K562 (cell line): ENCODE results near the gene VWA1. TPM values are rescaled to one million over a fixed set of nuclear protein-coding genes. Genes with fewer than 3 reads are reported as not detected.
A peak's percentile ranks its signal among the peaks of the same experiment; 100 is the strongest.

Experiments
- BRF2 ChIP-seq: IDR thresholded peaks from 3 replicates; pipeline ENCODE4 v1.6.1; 2011; ENCODE audit warnings: borderline replicate concordance, mild to moderate bottlenecking; ENCODE audit not compliant: insufficient read length, insufficient read depth
- FOXK2 ChIP-seq, 2 experiments: fragments of 450-650 bp; IDR thresholded peaks in 1 of 2; conservative IDR thresholded peaks in 1 of 2; 2 replicates each; pipeline ENCODE4 v1.6.1; 2016; ENCODE audit warnings: low read depth in 2 of 2, mild to moderate bottlenecking in 1 of 2
- NRF1 ChIP-seq, 2 experiments: fragments of 450-650 bp; IDR thresholded peaks in 1 of 2; conservative IDR thresholded peaks in 1 of 2; 2 replicates each; pipeline ENCODE4 v1.6.1; 2014; ENCODE audit warnings: mild to moderate bottlenecking in 2 of 2
- THAP12 ChIP-seq: fragments of 250-450 bp; sonication (Bioruptor Pico); IDR thresholded peaks from 2 replicates; pipeline ENCODE4 v1.9.0; 2021; ENCODE audit warnings: mild to moderate bottlenecking, inconsistent platforms
- ZBTB26 ChIP-seq: fragments of 450-650 bp; formaldehyde crosslinking; IDR thresholded peaks from 2 replicates; pipeline ENCODE4 v1.4.0; 2022; ENCODE audit warnings: missing genetic modification characterization
- ZNF695 ChIP-seq: fragments of 450-650 bp; formaldehyde crosslinking; IDR thresholded peaks from 2 replicates; pipeline ENCODE4 v1.4.0; 2020; ENCODE audit warnings: mild to moderate bottlenecking, moderate library complexity
- ZZZ3 ChIP-seq: fragments of 450-650 bp; IDR thresholded peaks from 2 replicates; pipeline ENCODE4 v1.6.1; 2016; ENCODE audit warnings: antibody characterized with exemption, mild to moderate bottlenecking, moderate library complexity
- polyA plus RNA-seq, 8 experiments: library from polyadenylated mRNA; depleted of rRNA in 4 of 8; stranded (reverse) in 5 of 8; unstranded in 3 of 8; fragments of >200 nt; fragmentation: Nextera tagmentation in 2 of 8; fragmentation: Illumina TruSeq in 1 of 8; extraction: Ambion mirVana in 2 of 8; extraction: Trizol in 1 of 8; gene quantifications; 2 replicates each; pipeline versions ENCODE4 v1.2.1 to v1.2.3, GENCODE V29; 2011 to 2014; ENCODE audit warnings: inconsistent platforms in 1 of 8, missing spikeins in 1 of 8
- total RNA-seq, 7 experiments: library from RNA; depleted of rRNA in 6 of 7; stranded (reverse); fragments of >200 nt in 6 of 7; fragmentation: Illumina TruSeq in 2 of 7; extraction: Trizol in 2 of 7; gene quantifications; 2 replicates each; pipeline versions ENCODE4 v1.2.1 to v1.2.3, GENCODE V29; 2011 to 2021; ENCODE audit warnings: low replicate concordance in 1 of 7
- TF ChIP-seq, protein P1 (sequence below): fragments of 450-650 bp; IDR thresholded peaks from 2 replicates; pipeline ENCODE4 v1.6.1; 2017; ENCODE audit warnings: antibody characterized with exemption, mild to moderate bottlenecking
- TF ChIP-seq, protein P2 (sequence below), 2 experiments: IDR thresholded peaks; 2 replicates each; pipeline ENCODE4 v1.6.1; 2011; ENCODE audit warnings: borderline replicate concordance in 1 of 2, control low read depth in 1 of 2, low read depth in 1 of 2, low read length in 1 of 2, mild to moderate bottlenecking in 1 of 2, mixed read lengths in 1 of 2, moderate library complexity in 1 of 2; ENCODE audit not compliant: insufficient read depth in 1 of 2, insufficient read length in 1 of 2, poor library complexity in 1 of 2, severe bottlenecking in 1 of 2; ENCODE audit errors: extremely low read depth in 1 of 2
- TF ChIP-seq, protein P3 (sequence below), 2 experiments: fragments of 250-450 bp in 1 of 2; fragments of 450-650 bp in 1 of 2; sonication (Bioruptor Pico) in 1 of 2; IDR thresholded peaks; 2 replicates each; pipeline versions ENCODE4 v1.6.1 to v1.8.0; 2016 to 2021; ENCODE audit warnings: mild to moderate bottlenecking in 2 of 2, moderate library complexity in 2 of 2, missing compliant biosample characterization in 1 of 2, missing genetic modification characterization in 1 of 2

VWA1 gene
- total and polyA plus RNA-seq, 9 of the 15 experiments (the other 6 are each of a cell fraction or from before 2014, with no cell fraction given) = 0.01 to 6.4 (median 0.85) TPM

- TF ChIP-seq ZBTB26 (CRISPR knock-in tag) = 0 out of 2 replicates have a peak, but pooled peaks have one; percentile 28
- TF ChIP-seq ZNF695 (CRISPR knock-in tag) = 0 out of 2 replicates have a peak, but pooled peaks have one; percentile 18
- no peak for TF ChIP-seq FOXK2 (conservative IDR thresholded peaks at IDR 0.05 in 1 of 2, IDR thresholded peaks at IDR 0.05 in 1 of 2; ENCODE audit: low read depth in 2 of 2)
- peak; percentile 79 to 84 for TF ChIP-seq NRF1 (conservative IDR thresholded peaks at IDR 0.05 in 1 of 2, IDR thresholded peaks at IDR 0.05 in 1 of 2)
- TF ChIP-seq ZZZ3 = no peak
- TF ChIP-seq, protein P1, sequence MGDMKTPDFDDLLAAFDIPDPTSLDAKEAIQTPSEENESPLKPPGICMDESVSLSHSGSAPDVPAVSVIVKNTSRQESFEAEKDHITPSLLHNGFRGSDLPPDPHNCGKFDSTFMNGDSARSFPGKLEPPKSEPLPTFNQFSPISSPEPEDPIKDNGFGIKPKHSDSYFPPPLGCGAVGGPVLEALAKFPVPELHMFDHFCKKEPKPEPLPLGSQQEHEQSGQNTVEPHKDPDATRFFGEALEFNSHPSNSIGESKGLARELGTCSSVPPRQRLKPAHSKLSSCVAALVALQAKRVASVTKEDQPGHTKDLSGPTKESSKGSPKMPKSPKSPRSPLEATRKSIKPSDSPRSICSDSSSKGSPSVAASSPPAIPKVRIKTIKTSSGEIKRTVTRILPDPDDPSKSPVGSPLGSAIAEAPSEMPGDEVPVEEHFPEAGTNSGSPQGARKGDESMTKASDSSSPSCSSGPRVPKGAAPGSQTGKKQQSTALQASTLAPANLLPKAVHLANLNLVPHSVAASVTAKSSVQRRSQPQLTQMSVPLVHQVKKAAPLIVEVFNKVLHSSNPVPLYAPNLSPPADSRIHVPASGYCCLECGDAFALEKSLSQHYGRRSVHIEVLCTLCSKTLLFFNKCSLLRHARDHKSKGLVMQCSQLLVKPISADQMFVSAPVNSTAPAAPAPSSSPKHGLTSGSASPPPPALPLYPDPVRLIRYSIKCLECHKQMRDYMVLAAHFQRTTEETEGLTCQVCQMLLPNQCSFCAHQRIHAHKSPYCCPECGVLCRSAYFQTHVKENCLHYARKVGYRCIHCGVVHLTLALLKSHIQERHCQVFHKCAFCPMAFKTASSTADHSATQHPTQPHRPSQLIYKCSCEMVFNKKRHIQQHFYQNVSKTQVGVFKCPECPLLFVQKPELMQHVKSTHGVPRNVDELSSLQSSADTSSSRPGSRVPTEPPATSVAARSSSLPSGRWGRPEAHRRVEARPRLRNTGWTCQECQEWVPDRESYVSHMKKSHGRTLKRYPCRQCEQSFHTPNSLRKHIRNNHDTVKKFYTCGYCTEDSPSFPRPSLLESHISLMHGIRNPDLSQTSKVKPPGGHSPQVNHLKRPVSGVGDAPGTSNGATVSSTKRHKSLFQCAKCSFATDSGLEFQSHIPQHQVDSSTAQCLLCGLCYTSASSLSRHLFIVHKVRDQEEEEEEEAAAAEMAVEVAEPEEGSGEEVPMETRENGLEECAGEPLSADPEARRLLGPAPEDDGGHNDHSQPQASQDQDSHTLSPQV = peak; percentile 68; the same call in 1 of the 2 replicates
- TF ChIP-seq THAP12 (CRISPR knock-in tag) = peak; percentile 45; the same call in 1 of the 2 replicates
- TF ChIP-seq BRF2 = no peak
- TF ChIP-seq, protein P2, sequence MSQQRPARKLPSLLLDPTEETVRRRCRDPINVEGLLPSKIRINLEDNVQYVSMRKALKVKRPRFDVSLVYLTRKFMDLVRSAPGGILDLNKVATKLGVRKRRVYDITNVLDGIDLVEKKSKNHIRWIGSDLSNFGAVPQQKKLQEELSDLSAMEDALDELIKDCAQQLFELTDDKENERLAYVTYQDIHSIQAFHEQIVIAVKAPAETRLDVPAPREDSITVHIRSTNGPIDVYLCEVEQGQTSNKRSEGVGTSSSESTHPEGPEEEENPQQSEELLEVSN (IDR thresholded peaks at IDR 0.05; ENCODE audit: borderline replicate concordance in 1 of 2, extremely low read depth in 1 of 2, insufficient read depth in 1 of 2, insufficient read length in 1 of 2, low read depth in 1 of 2, low read length in 1 of 2, poor library complexity in 1 of 2, severe bottlenecking in 1 of 2) = peak; percentile 65 to 83
- TF ChIP-seq, protein P3, sequence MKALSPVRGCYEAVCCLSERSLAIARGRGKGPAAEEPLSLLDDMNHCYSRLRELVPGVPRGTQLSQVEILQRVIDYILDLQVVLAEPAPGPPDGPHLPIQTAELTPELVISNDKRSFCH (CRISPR knock-in tag; IDR thresholded peaks at IDR 0.05) = no peak
- TF ChIP-seq, protein P3 (tag; IDR thresholded peaks at IDR 0.05) = no peak
Measured at GRCh38 chr1:1435106-1435903, at the start of gene VWA1 (continued).
